Peyer's patch (tissue), 4 donors: ENCODE data around the gene WDR55.

Experiments
- POLR2A ChIP-seq, 2 donors: fragments of 450-650 bp; IDR thresholded peaks; one replicate each; pipeline ENCODE4 v1.5.1; 2017; ENCODE audit warnings: antibody characterized with exemption in 2 of 2, mild to moderate bottlenecking in 2 of 2, moderate library complexity in 2 of 2
- TF ChIP-seq, protein P1 (sequence below), 6 experiments: fragments of 450-650 bp in 4 of 6; fragments of 200-600 bp in 2 of 6; sonication (generic) in 1 of 6; IDR thresholded peaks; one replicate each; pipeline ENCODE4 v1.5.1; 2017 to 2019; ENCODE audit warnings: antibody characterized with exemption in 6 of 6, mild to moderate bottlenecking in 3 of 6, moderate library complexity in 1 of 6

DNA sequence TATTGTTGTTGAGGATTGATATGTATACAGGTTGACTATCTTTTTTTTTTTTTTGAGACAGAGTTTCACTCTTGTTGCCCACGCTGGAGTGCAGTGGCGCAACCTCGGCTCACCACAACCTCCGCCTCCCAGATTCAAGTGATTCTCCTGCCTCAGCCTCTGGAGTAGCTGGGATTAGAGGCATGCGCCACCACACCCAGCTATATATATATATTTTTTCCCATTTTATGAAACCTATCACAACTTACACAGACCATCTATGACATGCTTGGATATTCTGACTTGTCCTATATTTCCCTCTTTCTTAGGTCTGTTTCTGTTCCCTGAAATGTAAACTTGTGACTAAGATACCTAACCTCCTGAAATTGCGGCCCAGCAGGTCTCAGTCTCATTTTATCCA lies 36.7 kb upstream of the WDR55 start:
- TF ChIP-seq, protein P1, sequence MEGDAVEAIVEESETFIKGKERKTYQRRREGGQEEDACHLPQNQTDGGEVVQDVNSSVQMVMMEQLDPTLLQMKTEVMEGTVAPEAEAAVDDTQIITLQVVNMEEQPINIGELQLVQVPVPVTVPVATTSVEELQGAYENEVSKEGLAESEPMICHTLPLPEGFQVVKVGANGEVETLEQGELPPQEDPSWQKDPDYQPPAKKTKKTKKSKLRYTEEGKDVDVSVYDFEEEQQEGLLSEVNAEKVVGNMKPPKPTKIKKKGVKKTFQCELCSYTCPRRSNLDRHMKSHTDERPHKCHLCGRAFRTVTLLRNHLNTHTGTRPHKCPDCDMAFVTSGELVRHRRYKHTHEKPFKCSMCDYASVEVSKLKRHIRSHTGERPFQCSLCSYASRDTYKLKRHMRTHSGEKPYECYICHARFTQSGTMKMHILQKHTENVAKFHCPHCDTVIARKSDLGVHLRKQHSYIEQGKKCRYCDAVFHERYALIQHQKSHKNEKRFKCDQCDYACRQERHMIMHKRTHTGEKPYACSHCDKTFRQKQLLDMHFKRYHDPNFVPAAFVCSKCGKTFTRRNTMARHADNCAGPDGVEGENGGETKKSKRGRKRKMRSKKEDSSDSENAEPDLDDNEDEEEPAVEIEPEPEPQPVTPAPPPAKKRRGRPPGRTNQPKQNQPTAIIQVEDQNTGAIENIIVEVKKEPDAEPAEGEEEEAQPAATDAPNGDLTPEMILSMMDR (IDR thresholded peaks at IDR 0.05): no peak
- no peak for TF ChIP-seq POLR2A (IDR thresholded peaks at IDR 0.05)
